Muscle of leg (tissue), 11 donors: ENCODE results near the gene MLYCD. TPM values are rescaled to one million over a fixed set of nuclear protein-coding genes. Genes with fewer than 3 reads are reported as not detected.

Experiments used
- DNase-seq: peaks from one replicate; pipeline ENCODE4 v3.0.0; 2013
- H3K27ac ChIP-seq: one replicate; pipeline ENCODE4 v1.5.1; 2013; ENCODE audit warnings: mild to moderate bottlenecking, low read length, control low read depth
- H3K27me3 ChIP-seq: one replicate; pipeline ENCODE4 v1.6.1; 2013; ENCODE audit warnings: low read length; ENCODE audit not compliant: control insufficient read depth, insufficient read depth
- H3K36me3 ChIP-seq: one replicate; pipeline ENCODE4 v1.6.1; 2013; ENCODE audit warnings: low read length; ENCODE audit not compliant: control insufficient read depth, insufficient read depth
- H3K4me1 ChIP-seq: one replicate; pipeline ENCODE4 v1.6.1; 2013; ENCODE audit warnings: low read length; ENCODE audit not compliant: control insufficient read depth, insufficient read depth
- H3K4me3 ChIP-seq: one replicate; pipeline ENCODE4 v1.5.1; 2013; ENCODE audit warnings: low read length, control low read depth
- H3K9me3 ChIP-seq: replicated peaks from 2 replicates; pipeline ENCODE4 v1.6.1; 2013; ENCODE audit warnings: low read depth, low read length; ENCODE audit not compliant: control insufficient read depth
- WGBS: methylation state at CpG from one replicate; pipeline ENCODE4 v1.1.5; 2013; ENCODE audit warnings: missing lambda C conversion rate; ENCODE audit not compliant: insufficient coverage; 5-methylcytosine and 5-hydroxymethylcytosine counted together
- polyA plus RNA-seq, 8 donors: library from polyadenylated mRNA; unstranded; fragments of 120-200 nt; gene quantifications; one replicate each; pipeline versions ENCODE4 v1.2.1 to v1.2.3, GENCODE V29; 2013; ENCODE audit warnings: inconsistent platforms in 1 of 8, low replicate concordance in 1 of 8; ENCODE audit not compliant: insufficient read length in 8 of 8, insufficient read depth in 1 of 8
- total RNA-seq: library from RNA; stranded (reverse); fragments of 120-200 nt; gene quantifications from one replicate; pipeline ENCODE4 v1.2.4, GENCODE V29; 2013

Gene MLYCD
- total and polyA plus RNA-seq, 9 donors: 2.6 to 6.3 (median 3.8) TPM

- peak within 1 kb of the TSS; percentile 40 for H3K4me3 ChIP-seq
- DNase-seq: peak; percentile 93
- H3K27me3 ChIP-seq: peaks cover 4% of the 10 kb centered on the region
- no peaks in the 10 kb centered on the region for H3K36me3 ChIP-seq
- peak within 1 kb of the TSS; percentile 53 for H3K27ac ChIP-seq
- no peaks in the 10 kb centered on the region for H3K9me3 ChIP-seq
- peaks cover 24% of the 10 kb centered on the region for H3K4me1 ChIP-seq
- 12% methylated on average over 24 of the region's 30 CpGs for WGBS
Observed at GRCh38 chr16:83952940-83953795, 54.3 kb downstream of the MLYCD start, which contains the start of gene OSGIN1. TSS of gene OSGIN1 (plus strand) at chr16:83953240. CDS start at chr16:83957672, 4,432 bp downstream.

- Histone ChIP-seq H3K4me3 (peak overlapping the region; percentile 40), H3K4me1 (peaks cover 26% of the 10 kb centered on the region), H3K9me3 (no peaks in the 10 kb centered on the region), H3K36me3 (no peaks in the 10 kb centered on the region), H3K27me3 (peaks cover 4% of the 10 kb centered on the region), H3K27ac (peak overlapping the region; percentile 10)
- 22% methylated on average over 4 of the region's 19 CpGs for WGBS
- DNase-seq: peak; percentile 48
Observed at GRCh38 chr16:83953796-83954576, 55.1 kb downstream of the MLYCD start.

DNA sequence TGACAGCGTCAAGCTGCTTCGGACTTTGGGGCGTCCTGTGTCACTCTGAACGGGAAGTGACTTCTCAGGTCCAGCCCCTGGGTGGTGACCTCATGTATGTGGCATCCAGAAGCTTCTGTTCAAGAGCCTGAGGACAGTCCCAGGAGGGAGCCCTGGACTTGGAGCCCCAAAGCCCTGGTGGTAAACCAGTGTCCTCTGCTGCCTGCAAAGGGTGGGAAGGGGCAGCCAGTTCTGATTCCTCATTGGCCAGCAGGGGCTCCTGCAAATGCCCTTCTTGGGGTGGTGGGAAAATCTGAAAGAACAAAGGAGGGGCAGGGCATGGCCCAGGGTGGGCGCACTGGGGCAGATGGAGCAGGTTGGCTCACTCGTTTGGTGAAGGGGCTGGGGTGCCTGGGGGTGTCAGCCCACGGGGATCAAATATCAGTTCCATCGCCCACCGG, 55.7 kb downstream of the MLYCD start:
- peaks cover 4% of the 10 kb centered on the region for H3K27me3 ChIP-seq
- WGBS: 35% methylated on average over 6 of the region's 9 CpGs
- H3K4me1 ChIP-seq: peaks cover 26% of the 10 kb centered on the region
- H3K9me3 ChIP-seq: no peaks in the 10 kb centered on the region
- no peak overlapping the region for H3K27ac ChIP-seq
- peak; percentile 38 for DNase-seq
- H3K4me3 ChIP-seq: no peak overlapping the region
- H3K36me3 ChIP-seq: no peaks in the 10 kb centered on the region

DNA sequence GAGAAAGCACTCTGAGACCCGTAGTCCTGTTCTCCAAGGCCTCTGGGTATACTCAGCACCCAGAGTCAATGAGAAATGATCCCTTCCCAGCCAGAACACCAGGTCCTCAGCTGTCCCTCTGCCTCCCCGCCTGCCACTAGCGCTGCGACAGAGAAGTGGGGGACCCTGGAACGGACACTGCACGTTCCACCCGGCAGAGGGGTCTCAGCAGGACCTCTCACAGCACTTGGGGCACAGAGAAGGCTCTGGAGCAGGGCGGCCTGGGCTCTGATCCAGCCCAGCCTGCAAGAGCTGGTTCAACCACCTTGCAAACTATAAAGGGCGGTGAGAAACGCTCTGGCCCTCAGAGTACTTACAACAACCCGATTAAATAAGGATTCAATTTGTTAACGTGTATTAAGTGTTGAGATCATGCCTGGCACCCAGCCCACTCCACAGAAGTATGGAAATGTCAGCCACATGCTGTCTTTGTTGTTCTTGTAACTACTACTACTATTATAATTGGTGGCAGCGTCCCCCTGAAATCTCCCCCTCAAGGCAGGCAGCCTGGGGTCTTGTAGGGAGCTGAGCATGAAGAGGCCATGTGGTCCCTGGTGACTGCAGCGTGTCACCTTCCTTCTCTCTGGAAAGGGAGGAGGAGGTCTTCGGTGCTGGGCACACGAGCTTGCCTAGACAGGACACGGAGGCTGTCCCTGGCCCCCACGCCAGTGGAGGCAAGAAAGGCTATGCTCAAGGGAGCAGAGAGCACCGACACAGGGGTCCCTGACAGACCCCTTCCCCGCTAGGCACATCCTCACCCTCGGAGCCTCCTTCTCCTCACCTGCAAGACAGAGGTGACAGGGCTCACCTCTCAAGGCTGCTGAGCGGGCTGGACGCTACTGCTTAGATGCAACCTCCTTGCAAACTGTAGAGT, 56.6 kb downstream of the MLYCD start:
- Histone ChIP-seq H3K27me3 (peaks cover 4% of the 10 kb centered on the region), H3K36me3 (no peaks in the 10 kb centered on the region), H3K4me3 (no peak overlapping the region), H3K27ac (no peak overlapping the region), H3K9me3 (no peaks in the 10 kb centered on the region), H3K4me1 (peaks cover 26% of the 10 kb centered on the region)
- DNase-seq: peak; percentile 72
- 58% methylated on average over 8 of the region's 23 CpGs for WGBS

- Histone ChIP-seq H3K9me3 (no peaks in the 10 kb centered on the region), H3K27me3 (peaks cover 4% of the 10 kb centered on the region), H3K4me3 (no peak overlapping the region), H3K36me3 (no peaks in the 10 kb centered on the region), H3K27ac (no peak overlapping the region), H3K4me1 (peaks cover 26% of the 10 kb centered on the region)
- peak; percentile 75 for DNase-seq
- 46% methylated on average over 22 of the region's 22 CpGs for WGBS
Observed at GRCh38 chr16:83956336-83957289, 57.7 kb downstream of the MLYCD start.

- WGBS: 82% methylated on average over 8 of the region's 14 CpGs
- Histone ChIP-seq H3K27ac (no peak overlapping the region), H3K36me3 (no peaks in the 10 kb centered on the region), H3K4me3 (no peak overlapping the region), H3K27me3 (peaks cover 4% of the 10 kb centered on the region), H3K4me1 (peaks cover 26% of the 10 kb centered on the region), H3K9me3 (no peaks in the 10 kb centered on the region)
- DNase-seq: no peak
Observed at GRCh38 chr16:83957296-83957855, 58.5 kb downstream of the MLYCD start.

DNA sequence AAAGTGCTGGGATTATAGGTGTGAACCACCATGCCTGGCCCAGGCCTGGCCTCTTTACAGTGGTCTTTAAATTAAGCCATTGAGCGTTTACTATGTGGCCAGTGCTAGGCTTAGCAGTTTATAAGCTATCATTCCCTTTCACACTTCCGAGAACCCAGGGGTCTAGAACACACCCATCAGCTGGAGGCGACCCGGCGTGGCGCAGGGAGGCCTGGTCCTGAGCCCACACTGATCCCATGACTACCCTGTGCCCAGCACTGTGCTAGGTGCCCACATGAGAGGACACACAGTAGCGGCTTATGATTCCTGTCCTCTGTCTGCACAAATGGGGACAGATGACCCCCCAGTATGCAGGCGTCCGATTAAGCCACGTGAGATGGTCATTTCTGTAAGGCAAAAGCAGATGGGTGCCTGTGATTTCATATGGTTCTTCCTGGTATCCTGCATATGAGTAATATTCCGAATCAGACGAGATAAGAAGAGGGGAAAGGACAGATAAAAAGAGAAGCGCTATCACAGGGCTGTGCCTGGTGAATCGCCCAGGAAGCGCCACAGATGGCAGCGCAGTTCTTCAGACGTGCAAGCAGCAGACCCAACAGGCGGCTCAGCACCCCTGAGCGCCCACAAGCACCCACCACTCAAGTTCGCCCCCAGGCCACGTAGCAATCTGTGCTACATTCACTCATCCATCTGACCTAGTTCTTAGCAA, 59.4 kb downstream of the MLYCD start:
- no peak for DNase-seq
- Histone ChIP-seq H3K4me1 (peaks cover 17% of the 10 kb centered on the region), H3K9me3 (no peaks in the 10 kb centered on the region), H3K27ac (no peak overlapping the region), H3K27me3 (no peaks in the 10 kb centered on the region), H3K4me3 (no peak overlapping the region), H3K36me3 (no peaks in the 10 kb centered on the region)
- WGBS: 79% methylated on average over 21 of the region's 21 CpGs

DNA sequence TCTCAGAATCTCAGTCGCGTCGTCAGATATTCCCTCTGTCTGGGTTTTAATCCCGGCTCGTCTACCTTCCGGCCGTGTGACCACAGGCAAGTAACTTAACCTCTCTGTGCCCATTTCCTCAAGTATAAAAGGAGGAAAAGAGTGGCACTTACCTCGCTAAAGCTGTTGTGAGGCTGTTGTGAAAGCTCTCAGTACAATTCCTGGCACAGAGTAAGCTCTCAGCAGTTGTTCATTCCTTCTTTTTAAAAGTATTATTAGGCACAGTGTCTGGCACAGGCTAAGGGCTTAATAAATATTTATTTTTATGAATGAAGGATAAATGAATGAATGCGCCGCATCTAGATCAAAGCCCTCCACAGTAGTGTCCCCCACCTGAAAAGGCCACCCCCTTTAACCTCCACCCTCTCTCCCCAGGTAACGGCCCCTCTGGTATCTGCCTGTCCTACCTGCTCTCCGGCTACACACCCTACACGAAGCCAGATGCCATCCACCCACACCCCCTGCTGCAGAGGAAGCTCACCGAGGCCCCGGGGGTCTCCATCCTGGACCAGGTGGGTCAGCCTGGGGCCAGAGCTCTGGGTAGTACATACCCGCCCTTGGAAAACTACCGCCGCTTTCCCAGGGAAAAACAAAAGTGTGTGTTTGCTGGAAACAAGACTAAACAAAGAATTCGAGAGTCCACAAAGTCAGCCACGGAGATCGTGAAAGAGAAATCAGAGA, 60.1 kb downstream of the MLYCD start:
- no peak for DNase-seq
- Histone ChIP-seq H3K36me3 (no peaks in the 10 kb centered on the region), H3K27me3 (no peaks in the 10 kb centered on the region), H3K4me1 (peaks cover 10% of the 10 kb centered on the region), H3K9me3 (no peaks in the 10 kb centered on the region), H3K27ac (no peak overlapping the region), H3K4me3 (no peak overlapping the region)
- 77% methylated on average over 12 of the region's 21 CpGs for WGBS
